ENCODE data around the gene LMAN2. TPM values are rescaled to one million over a fixed set of nuclear protein-coding genes. Genes with fewer than 3 reads are reported as not detected.

The LMAN2 gene
- total RNA-seq, 1 experiment from 2014 or later, result 106 TPM

DNA sequence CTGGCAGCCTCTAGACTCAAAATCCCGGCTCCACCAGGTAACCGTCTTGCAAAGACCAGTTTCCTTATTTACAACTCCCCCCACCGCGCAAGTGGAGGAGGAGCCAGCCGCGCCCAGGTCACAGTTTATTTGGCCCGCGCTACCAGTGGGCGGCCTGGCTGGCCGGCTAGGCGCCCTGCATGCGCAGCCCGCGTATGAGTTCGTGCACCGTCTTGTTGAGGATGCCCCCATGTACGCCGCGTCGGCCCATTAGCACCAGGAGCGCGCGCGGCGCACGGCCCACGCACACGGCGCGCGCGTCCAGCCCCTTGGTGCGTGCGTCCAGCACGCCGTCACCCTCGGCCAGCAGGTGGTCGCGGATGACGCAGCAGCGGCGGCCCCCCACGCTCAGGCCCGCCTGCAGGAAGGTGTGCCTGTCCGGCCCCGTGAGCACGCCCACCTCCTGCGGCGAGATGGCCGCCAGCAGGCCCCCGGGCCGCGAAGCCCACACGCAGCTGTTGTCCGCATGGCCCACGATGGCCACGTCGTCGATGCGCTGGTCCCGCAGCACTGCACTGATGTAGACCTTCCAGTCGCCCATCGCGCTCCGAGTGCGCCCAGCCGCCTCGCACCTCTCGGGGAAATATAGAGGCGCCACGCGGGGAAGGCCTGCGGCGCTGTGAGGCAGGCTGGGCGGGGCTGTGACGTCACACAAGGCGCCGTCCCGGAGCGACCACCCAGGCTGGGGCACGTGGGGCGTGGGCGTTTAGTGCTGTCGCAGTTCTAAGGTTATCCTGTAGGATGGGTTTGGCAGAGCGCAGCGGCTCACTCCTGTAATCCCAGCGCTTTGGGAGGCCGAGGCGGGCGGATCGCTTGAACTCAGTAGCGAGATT is 48.8 kb upstream of the LMAN2 start, which contains the start of gene PFN3:
Gene PFN3 (minus strand): TSS at position 665 of the 872 bp plus-strand sequence. CDS start 85 bp downstream, at position 580.
- no peak within 1 kb of the TSS for H2BK12ac ChIP-seq (ENCODE audit: insufficient read length, low read depth, low read length)
- H3K27me3 ChIP-seq (ENCODE audit: insufficient read depth, low read length), result peaks cover 10% of the 10 kb centered on the region; the same call in 1 of the 2 replicates
- H3K9me3 Mint-ChIP-seq, result peaks cover 0 to 2% of the 10 kb centered on the region in 2 experiments; a peak in 2 of 5 replicates
- no peak within 1 kb of the TSS for H3K27ac Mint-ChIP-seq
- H4K8ac ChIP-seq (replicated peaks; ENCODE audit: insufficient read length, low read depth, low read length), result no peak within 1 kb of the TSS
- WGBS (ENCODE audit: extremely low coverage, insufficient read length, low lambda C conversion rate), result no CpG with 5 or more reads among the region's 92 CpGs
- no peaks in the 10 kb centered on the region for H3K79me2 ChIP-seq (ENCODE audit: insufficient read depth, low read length)
- H3K23ac ChIP-seq (ENCODE audit: insufficient read length, low read depth, low read length), result no peak within 1 kb of the TSS
- peaks cover 23% of the 10 kb centered on the region for H3K23me2 ChIP-seq (ENCODE audit: insufficient read length, low read depth, low read length, poor library complexity, severe bottlenecking)
- H2AFZ ChIP-seq (ENCODE audit: low read length), result no peak within 1 kb of the TSS
- H3K79me1 ChIP-seq (ENCODE audit: insufficient read depth, low read depth, low read length, poor library complexity, severe bottlenecking), result no peaks in the 10 kb centered on the region
- H3K36me3 Mint-ChIP-seq (ENCODE audit: insufficient read depth in 1 of 3, low read depth in 3 of 3), result no peaks in the 10 kb centered on the region
- H2BK5ac ChIP-seq (ENCODE audit: insufficient read length, low read length), result no peak within 1 kb of the TSS
- no peak within 1 kb of the TSS for H2AK5ac ChIP-seq (ENCODE audit: insufficient read length, low read length)
- no peak within 1 kb of the TSS for H3K27ac ChIP-seq (ENCODE audit: insufficient read length, low read depth, low read length)
- H3K9ac ChIP-seq (ENCODE audit: extremely low read depth, insufficient read length, low read length), result no peak within 1 kb of the TSS
- H3K18ac ChIP-seq (ENCODE audit: insufficient read length, low read depth, low read length), result no peak within 1 kb of the TSS
- no peak within 1 kb of the TSS for H3T11ph ChIP-seq (ENCODE audit: low read length)
- no peak within 1 kb of the TSS for H2BK120ac ChIP-seq (ENCODE audit: low read depth, low read length, poor library complexity, severe bottlenecking)
- TF ChIP-seq, protein P1, sequence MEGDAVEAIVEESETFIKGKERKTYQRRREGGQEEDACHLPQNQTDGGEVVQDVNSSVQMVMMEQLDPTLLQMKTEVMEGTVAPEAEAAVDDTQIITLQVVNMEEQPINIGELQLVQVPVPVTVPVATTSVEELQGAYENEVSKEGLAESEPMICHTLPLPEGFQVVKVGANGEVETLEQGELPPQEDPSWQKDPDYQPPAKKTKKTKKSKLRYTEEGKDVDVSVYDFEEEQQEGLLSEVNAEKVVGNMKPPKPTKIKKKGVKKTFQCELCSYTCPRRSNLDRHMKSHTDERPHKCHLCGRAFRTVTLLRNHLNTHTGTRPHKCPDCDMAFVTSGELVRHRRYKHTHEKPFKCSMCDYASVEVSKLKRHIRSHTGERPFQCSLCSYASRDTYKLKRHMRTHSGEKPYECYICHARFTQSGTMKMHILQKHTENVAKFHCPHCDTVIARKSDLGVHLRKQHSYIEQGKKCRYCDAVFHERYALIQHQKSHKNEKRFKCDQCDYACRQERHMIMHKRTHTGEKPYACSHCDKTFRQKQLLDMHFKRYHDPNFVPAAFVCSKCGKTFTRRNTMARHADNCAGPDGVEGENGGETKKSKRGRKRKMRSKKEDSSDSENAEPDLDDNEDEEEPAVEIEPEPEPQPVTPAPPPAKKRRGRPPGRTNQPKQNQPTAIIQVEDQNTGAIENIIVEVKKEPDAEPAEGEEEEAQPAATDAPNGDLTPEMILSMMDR (conservative IDR thresholded peaks at IDR 0.05), result peak; percentile 22; the same call in 1 of the 3 replicates
- H4K20me1 ChIP-seq (ENCODE audit: control insufficient read depth, insufficient read depth, insufficient read length), result no peaks in the 10 kb centered on the region
- H3K4me1 ChIP-seq (ENCODE audit: insufficient read depth, low read length), result no peaks in the 10 kb centered on the region; the same call in 1 of the 2 replicates
- H3K9me3 ChIP-seq (ENCODE audit: control insufficient read depth, low read depth, low read length), result no peaks in the 10 kb centered on the region
- H2BK20ac ChIP-seq (ENCODE audit: low read depth, low read length, poor library complexity, severe bottlenecking), result no peak within 1 kb of the TSS
- no peak within 1 kb of the TSS for H4K5ac ChIP-seq (ENCODE audit: insufficient read length, low read depth, low read length)
- no peak within 1 kb of the TSS for H3K4ac ChIP-seq (ENCODE audit: low read depth, low read length)
- peaks cover 65% of the 10 kb centered on the region for H3K27me3 Mint-ChIP-seq (ENCODE audit: low read depth)
- H3K14ac ChIP-seq (ENCODE audit: insufficient read depth, low read length), result no peak within 1 kb of the TSS
- H2BK15ac ChIP-seq (ENCODE audit: low read depth, low read length), result no peak within 1 kb of the TSS
- no peak within 1 kb of the TSS for H4K91ac ChIP-seq (ENCODE audit: insufficient read length, low read depth, low read length)
- H3K4me3 Mint-ChIP-seq, result no peak within 1 kb of the TSS
- no peak within 1 kb of the TSS for H3K56ac ChIP-seq (ENCODE audit: insufficient read length, low read depth, low read length)
- H3K4me1 Mint-ChIP-seq, result peaks cover 16 to 17% of the 10 kb centered on the region in 2 experiments
- peak; percentile 61 for DNase-seq
- H3K4me2 ChIP-seq (ENCODE audit: insufficient read depth, insufficient read length, low read length), result no peak within 1 kb of the TSS
